Measurements from ENCODE around the gene MAGI1. TPM values are rescaled to one million over a fixed set of nuclear protein-coding genes. Genes with fewer than 3 reads are reported as not detected.

Gene MAGI1
- total and polyA plus RNA-seq, 5 donors, result 15.8 to 38.3 (median 32.8) TPM

GRCh38 chr3:65746848-65747247, 291.9 kb downstream of the MAGI1 start:
- no peak for ATAC-seq
- Histone ChIP-seq H3K27me3 (ENCODE audit: control insufficient read depth, insufficient read depth) (no peaks in the 10 kb centered on the region), H3K4me3 (ENCODE audit: low read length) (no peak overlapping the region), H3K4me1 (ENCODE audit: control insufficient read depth, insufficient read depth, low read length) (no peaks in the 10 kb centered on the region), H3K27ac (ENCODE audit: low read length) (no peak overlapping the region), H3K9me3 (ENCODE audit: control insufficient read depth, low read length) (no peaks in the 10 kb centered on the region)
- intact Hi-C loops (cut with DNase I), result no loop called here
- DNase-seq, result no peak
- 85% methylated on average over 4 of the region's 4 CpGs for WGBS

DNA sequence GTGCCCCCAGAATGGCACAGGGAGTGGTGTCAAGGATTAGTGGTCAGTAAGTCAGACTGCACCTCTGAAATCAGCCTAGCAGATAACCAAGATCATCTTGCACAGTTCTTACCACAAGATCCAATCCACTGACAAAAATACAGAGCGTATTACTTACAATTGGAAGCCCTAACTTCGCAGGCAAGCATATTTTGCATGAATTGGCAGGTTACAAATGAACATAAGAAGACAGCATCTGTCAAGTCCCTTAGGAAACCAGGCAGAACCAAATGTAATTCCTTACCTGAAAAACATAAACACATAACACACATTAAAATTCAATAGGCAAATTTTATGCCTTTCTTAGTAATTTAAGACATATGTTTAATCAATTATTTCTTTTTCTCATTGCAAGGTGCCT, 293.4 kb downstream of the MAGI1 start:
- WGBS, result 95% methylated on average over 2 of the region's 2 CpGs
- no peak overlapping the region for H3K27ac ChIP-seq (ENCODE audit: low read length)
- H3K9me3 ChIP-seq (ENCODE audit: control insufficient read depth, low read length), result no peaks in the 10 kb centered on the region
- no peaks in the 10 kb centered on the region for H3K4me1 ChIP-seq (ENCODE audit: control insufficient read depth, insufficient read depth, low read length)
- intact Hi-C loops (cut with DNase I), result no loop called here
- ATAC-seq (no peak), DNase-seq (no peak)
- no peaks in the 10 kb centered on the region for H3K27me3 ChIP-seq (ENCODE audit: control insufficient read depth, insufficient read depth)
- H3K4me3 ChIP-seq (ENCODE audit: low read length), result no peak overlapping the region

- no peak for ATAC-seq
- intact Hi-C loops (cut with DNase I), result no loop called here
- no peaks in the 10 kb centered on the region for H3K27me3 ChIP-seq (ENCODE audit: control insufficient read depth, insufficient read depth)
- no peaks in the 10 kb centered on the region for H3K9me3 ChIP-seq (ENCODE audit: control insufficient read depth, low read length)
- no peak overlapping the region for H3K4me3 ChIP-seq (ENCODE audit: low read length)
- H3K27ac ChIP-seq (ENCODE audit: low read length), result no peak overlapping the region
- no peak for DNase-seq
- WGBS, result 70% methylated on average over 1 of the region's 1 CpG
- H3K4me1 ChIP-seq (ENCODE audit: control insufficient read depth, insufficient read depth, low read length), result no peaks in the 10 kb centered on the region
Observed at GRCh38 chr3:65742914-65743313, 295.8 kb downstream of the MAGI1 start.

GRCh38 chr3:65741540-65741939, 297.2 kb downstream of the MAGI1 start:
- Histone ChIP-seq H3K9me3 (ENCODE audit: control insufficient read depth, low read length) (no peaks in the 10 kb centered on the region), H3K27ac (ENCODE audit: low read length) (no peak overlapping the region), H3K27me3 (ENCODE audit: control insufficient read depth, insufficient read depth) (no peaks in the 10 kb centered on the region), H3K4me3 (ENCODE audit: low read length) (no peak overlapping the region), H3K4me1 (ENCODE audit: control insufficient read depth, insufficient read depth, low read length) (no peaks in the 10 kb centered on the region)
- WGBS, result 86% methylated on average over 4 of the region's 4 CpGs
- intact Hi-C loops (cut with DNase I), result no loop called here
- DNase-seq, result no peak
- no peak for ATAC-seq

GRCh38 chr3:65739901-65740541, 298.7 kb downstream of the MAGI1 start:
- intact Hi-C loops (cut with DNase I), result loop anchor here in 1 of 4 donors (10.0 kb wide), 2 partner anchors 315 to 395 kb away; no protein-coding TSS in a partner anchor
- no peak for DNase-seq
- no peak for ATAC-seq
- WGBS, result 43% methylated on average over 3 of the region's 3 CpGs
- Histone ChIP-seq H3K27me3 (ENCODE audit: control insufficient read depth, insufficient read depth) (no peaks in the 10 kb centered on the region), H3K4me3 (ENCODE audit: low read length) (no peak overlapping the region), H3K27ac (ENCODE audit: low read length) (no peak overlapping the region), H3K4me1 (ENCODE audit: control insufficient read depth, insufficient read depth, low read length) (no peaks in the 10 kb centered on the region), H3K9me3 (ENCODE audit: control insufficient read depth, low read length) (no peaks in the 10 kb centered on the region)

DNA sequence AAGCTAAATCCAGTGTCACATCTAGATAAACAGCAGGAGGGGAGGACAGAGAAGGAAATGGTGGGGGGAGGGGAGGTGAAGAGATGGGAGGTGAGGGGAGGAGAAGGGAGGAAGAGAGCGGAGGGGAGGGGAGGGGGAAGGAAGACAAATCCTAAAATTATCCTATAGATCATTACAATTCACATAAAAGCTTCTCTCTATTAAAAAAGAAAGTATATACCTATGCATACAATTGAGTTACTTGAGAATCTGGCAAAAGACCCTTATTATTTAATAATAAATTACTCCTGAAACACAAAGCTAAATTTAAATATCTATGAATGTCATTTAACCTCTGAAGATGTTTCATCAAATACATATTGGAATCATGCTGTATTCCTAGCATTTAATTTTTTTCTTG, 303.9 kb downstream of the MAGI1 start:
- Histone ChIP-seq H3K4me3 (ENCODE audit: low read length) (no peak overlapping the region), H3K9me3 (ENCODE audit: control insufficient read depth, low read length) (no peaks in the 10 kb centered on the region), H3K27me3 (ENCODE audit: control insufficient read depth, insufficient read depth) (no peaks in the 10 kb centered on the region), H3K27ac (ENCODE audit: low read length) (no peak overlapping the region), H3K4me1 (ENCODE audit: control insufficient read depth, insufficient read depth, low read length) (no peaks in the 10 kb centered on the region)
- DNase-seq (no peak), ATAC-seq (no peak)
- intact Hi-C loops (cut with DNase I), result loop anchor here in 3 of 4 donors (5.0 to 10.0 kb wide), 4 partner anchors 292 to 390 kb away; no protein-coding TSS in a partner anchor
- 79% methylated on average over 1 of the region's 1 CpG for WGBS

GRCh38 chr3:65734382-65734781, 304.3 kb downstream of the MAGI1 start:
- Histone ChIP-seq H3K4me1 (ENCODE audit: control insufficient read depth, insufficient read depth, low read length) (no peaks in the 10 kb centered on the region), H3K27ac (ENCODE audit: low read length) (no peak overlapping the region), H3K9me3 (ENCODE audit: control insufficient read depth, low read length) (no peaks in the 10 kb centered on the region), H3K27me3 (ENCODE audit: control insufficient read depth, insufficient read depth) (no peaks in the 10 kb centered on the region), H3K4me3 (ENCODE audit: low read length) (no peak overlapping the region)
- DNase-seq (no peak), ATAC-seq (no peak)
- intact Hi-C loops (cut with DNase I), result loop anchor here in 3 of 4 donors (5.0 to 10.0 kb wide), 4 partner anchors 292 to 390 kb away; no protein-coding TSS in a partner anchor
- WGBS, result 84% methylated on average over 3 of the region's 3 CpGs

- DNase-seq (no peak), ATAC-seq (no peak)
- H3K4me3 ChIP-seq (ENCODE audit: low read length), result no peak overlapping the region
- intact Hi-C loops (cut with DNase I), result loop anchor here in 3 of 4 donors (5.0 to 10.0 kb wide), 4 partner anchors 291 to 389 kb away; no protein-coding TSS in a partner anchor
- no peaks in the 10 kb centered on the region for H3K27me3 ChIP-seq (ENCODE audit: control insufficient read depth, insufficient read depth)
- no peaks in the 10 kb centered on the region for H3K9me3 ChIP-seq (ENCODE audit: control insufficient read depth, low read length)
- WGBS, result 74% methylated on average over 1 of the region's 1 CpG
- H3K27ac ChIP-seq (ENCODE audit: low read length), result no peak overlapping the region
- no peaks in the 10 kb centered on the region for H3K4me1 ChIP-seq (ENCODE audit: control insufficient read depth, insufficient read depth, low read length)
Observed at GRCh38 chr3:65733459-65733858, 305.3 kb downstream of the MAGI1 start.

DNA sequence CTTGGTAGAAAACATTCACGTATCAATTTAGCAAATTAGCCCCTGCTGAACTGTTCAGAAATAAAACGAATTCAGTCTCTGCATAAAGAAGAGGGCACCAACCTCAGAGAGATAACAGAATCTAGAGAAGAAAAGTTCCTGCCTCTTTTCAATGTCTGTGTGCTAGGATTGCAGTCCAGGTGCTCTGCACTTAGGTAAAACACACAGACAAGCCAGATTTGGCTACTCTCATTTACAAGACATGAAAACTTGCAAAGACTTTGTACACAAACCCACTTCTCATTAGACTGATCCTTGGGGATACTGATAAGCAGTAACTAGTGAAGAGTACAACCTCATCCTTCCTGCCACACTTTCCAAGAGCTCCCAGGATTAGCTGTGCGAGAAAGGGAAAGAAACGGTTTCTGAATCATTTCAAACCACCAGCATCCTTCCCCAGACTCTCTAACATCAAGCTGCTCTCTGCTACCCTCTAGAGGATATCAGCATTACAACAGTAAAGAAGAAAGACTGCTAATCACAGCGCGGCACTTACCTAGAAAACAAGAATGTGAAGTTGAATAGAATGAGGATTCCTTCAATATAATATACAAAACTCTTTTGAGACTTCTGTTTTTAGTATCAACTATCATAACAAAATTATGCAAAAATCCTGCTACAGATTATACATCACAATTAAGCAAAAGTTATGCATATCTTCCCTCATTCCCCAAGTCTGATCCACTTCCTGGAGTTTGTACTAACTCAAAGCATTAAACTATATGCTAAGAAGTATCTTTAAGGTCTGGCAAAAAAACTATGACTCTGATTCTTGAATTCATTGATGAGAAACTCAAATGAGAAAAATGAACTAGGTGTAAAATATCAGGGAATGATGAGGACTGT, 306.4 kb downstream of the MAGI1 start:
- Histone ChIP-seq H3K27ac (ENCODE audit: low read length) (no peak overlapping the region), H3K27me3 (ENCODE audit: control insufficient read depth, insufficient read depth) (no peaks in the 10 kb centered on the region), H3K4me1 (ENCODE audit: control insufficient read depth, insufficient read depth, low read length) (no peaks in the 10 kb centered on the region), H3K4me3 (ENCODE audit: low read length) (no peak overlapping the region), H3K9me3 (ENCODE audit: control insufficient read depth, low read length) (no peaks in the 10 kb centered on the region)
- intact Hi-C loops (cut with DNase I), result loop anchor here in 3 of 4 donors (5.0 to 10.0 kb wide), 4 partner anchors 290 to 387 kb away; no protein-coding TSS in a partner anchor
- ATAC-seq (peak; percentile 66 to 71), DNase-seq (no peak)
- WGBS, result 31% methylated on average over 6 of the region's 6 CpGs

GRCh38 chr3:65730449-65730848, 308.3 kb downstream of the MAGI1 start:
- intact Hi-C loops (cut with DNase I), result loop anchor here in 3 of 4 donors (5.0 to 10.0 kb wide), 4 partner anchors 288 to 386 kb away; no protein-coding TSS in a partner anchor
- no peak overlapping the region for H3K27ac ChIP-seq (ENCODE audit: low read length)
- H3K9me3 ChIP-seq (ENCODE audit: control insufficient read depth, low read length), result no peaks in the 10 kb centered on the region
- H3K4me1 ChIP-seq (ENCODE audit: control insufficient read depth, insufficient read depth, low read length), result no peaks in the 10 kb centered on the region
- H3K27me3 ChIP-seq (ENCODE audit: control insufficient read depth, insufficient read depth), result no peaks in the 10 kb centered on the region
- 94% methylated on average over 7 of the region's 7 CpGs for WGBS
- ATAC-seq, result no peak
- no peak overlapping the region for H3K4me3 ChIP-seq (ENCODE audit: low read length)
- DNase-seq, result no peak

DNA sequence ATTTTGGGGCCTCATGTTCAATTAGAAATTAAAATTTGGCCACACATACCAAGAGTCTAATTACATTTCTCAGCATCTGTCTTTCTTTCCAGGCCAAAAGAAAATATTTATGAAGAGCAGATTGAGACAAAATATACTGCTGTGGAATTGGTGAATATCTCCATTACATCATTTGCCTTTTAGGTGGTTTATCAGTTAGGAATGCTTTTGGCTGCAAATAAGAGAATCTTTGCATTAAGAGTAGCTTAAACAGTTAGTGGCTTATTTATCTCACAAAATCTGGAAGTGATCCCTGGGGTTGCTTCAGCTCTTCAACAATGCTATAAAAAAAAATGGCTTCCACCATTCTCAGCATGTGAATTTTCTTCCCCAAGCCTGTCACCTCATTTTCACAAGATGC, 308.7 kb downstream of the MAGI1 start:
- ATAC-seq (no peak), DNase-seq (no peak)
- Histone ChIP-seq H3K27me3 (ENCODE audit: control insufficient read depth, insufficient read depth) (no peaks in the 10 kb centered on the region), H3K4me1 (ENCODE audit: control insufficient read depth, insufficient read depth, low read length) (no peaks in the 10 kb centered on the region), H3K4me3 (ENCODE audit: low read length) (no peak overlapping the region), H3K27ac (ENCODE audit: low read length) (no peak overlapping the region), H3K9me3 (ENCODE audit: control insufficient read depth, low read length) (no peaks in the 10 kb centered on the region)
- intact Hi-C loops (cut with DNase I), result loop anchor here in 3 of 4 donors (5.0 to 10.0 kb wide), 4 partner anchors 288 to 385 kb away; no protein-coding TSS in a partner anchor

Measured in right cardiac atrium (tissue), 5 donors.